SJCRH30 (cell line): Measurements from ENCODE around the gene CDH4. TPM values are rescaled to one million over a fixed set of nuclear protein-coding genes. Genes with fewer than 3 reads are reported as not detected.
"Not testable (repeated sequence)": the region's sequence is repeated elsewhere in the genome, so short reads cannot be mapped to it uniquely, and the experiment has no call there.

ENCODE experiments used
- DNase-seq, 2 experiments: peaks; one replicate each; pipeline ENCODE4 v3.0.0-alpha.2; 2015 to 2020
- H3K27ac ChIP-seq: fragments of 250-450 bp; sonication (Bioruptor Pico); 2 replicates; pipeline ENCODE4 v1.5.1; 2020; ENCODE audit warnings: mild to moderate bottlenecking, moderate library complexity
- H3K27me3 ChIP-seq: fragments of 250-450 bp; sonication (Bioruptor Pico); 2 replicates; pipeline ENCODE4 v1.5.1; 2020; ENCODE audit warnings: mild to moderate bottlenecking, moderate library complexity
- H3K36me3 ChIP-seq: fragments of 250-450 bp; sonication (Bioruptor Pico); 2 replicates; pipeline ENCODE4 v1.5.1; 2020; ENCODE audit warnings: mild to moderate bottlenecking, moderate library complexity
- H3K4me1 ChIP-seq: fragments of 250-450 bp; sonication (Bioruptor Pico); 2 replicates; pipeline ENCODE4 v1.5.1; 2020; ENCODE audit warnings: mild to moderate bottlenecking, moderate library complexity
- H3K4me3 ChIP-seq: fragments of 250-450 bp; sonication (Bioruptor Pico); 2 replicates; pipeline ENCODE4 v1.5.1; 2020; ENCODE audit warnings: mild to moderate bottlenecking, moderate library complexity
- H3K9me3 ChIP-seq: fragments of 250-450 bp; sonication (Bioruptor Pico); replicated peaks from 2 replicates; pipeline ENCODE4 v1.5.1; 2020; ENCODE audit warnings: mild to moderate bottlenecking, moderate library complexity
- total RNA-seq: library from RNA; depleted of rRNA; stranded (reverse); fragments of >200 nt; shearing (Covaris generic); gene quantifications from 2 replicates; pipeline ENCODE4 v1.2.3, GENCODE V29; 2014

CDH4 gene
- total RNA-seq, 1 experiment from 2014 or later = 0.06 TPM

DNA sequence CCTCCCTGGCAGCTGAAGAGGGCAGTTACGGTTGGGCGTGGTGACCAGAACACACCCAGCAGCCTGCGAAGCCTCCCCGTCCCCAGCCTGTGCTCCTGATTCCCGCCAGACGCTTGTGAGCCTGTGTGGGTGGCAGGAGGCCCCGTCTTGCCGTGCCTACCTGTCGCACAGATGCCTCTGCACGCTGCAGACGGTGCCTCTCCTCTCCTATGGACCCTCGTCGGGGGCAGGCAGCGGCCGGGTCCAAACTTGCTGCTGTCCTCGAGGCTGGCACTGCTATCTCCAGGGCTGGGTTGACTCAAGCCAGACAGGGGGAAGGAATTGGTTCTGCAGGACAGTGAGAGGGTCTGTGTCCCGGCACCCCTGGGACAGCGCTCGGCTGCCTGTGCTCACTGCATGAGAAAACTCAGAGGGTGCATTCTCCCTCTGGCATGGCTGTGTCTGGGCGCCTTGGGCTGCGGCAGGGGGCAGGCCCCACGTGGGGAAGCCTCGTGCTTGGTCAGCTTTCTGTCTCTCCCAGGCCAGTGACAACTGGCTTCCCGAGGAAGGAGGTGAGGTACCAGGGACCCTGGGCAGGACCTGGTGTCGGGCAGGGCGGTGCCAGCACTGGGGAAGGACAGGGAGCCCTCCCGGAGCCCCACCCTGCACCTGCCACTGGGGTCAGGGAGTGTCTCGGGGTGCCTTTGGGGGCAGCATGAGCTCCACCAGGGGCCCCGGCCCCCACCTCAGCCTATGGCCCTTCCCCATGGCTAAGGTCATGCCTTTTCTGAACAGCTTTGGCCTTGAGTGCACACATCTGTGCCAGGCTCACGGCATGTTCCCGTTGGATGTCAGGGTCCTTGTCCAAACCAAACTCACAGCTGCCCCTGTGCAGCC is 686.1 kb downstream of the CDH4 start:
- no peaks in the 10 kb centered on the region for H3K4me1 ChIP-seq
- H3K9me3 ChIP-seq = no peaks in the 10 kb centered on the region
- peaks cover 22% of the 10 kb centered on the region; the same call in 1 of the 2 replicates for H3K27me3 ChIP-seq
- H3K36me3 ChIP-seq = no peaks in the 10 kb centered on the region
- no peak overlapping the region for H3K27ac ChIP-seq
- H3K4me3 ChIP-seq = no peak overlapping the region
- no peak for DNase-seq

DNA sequence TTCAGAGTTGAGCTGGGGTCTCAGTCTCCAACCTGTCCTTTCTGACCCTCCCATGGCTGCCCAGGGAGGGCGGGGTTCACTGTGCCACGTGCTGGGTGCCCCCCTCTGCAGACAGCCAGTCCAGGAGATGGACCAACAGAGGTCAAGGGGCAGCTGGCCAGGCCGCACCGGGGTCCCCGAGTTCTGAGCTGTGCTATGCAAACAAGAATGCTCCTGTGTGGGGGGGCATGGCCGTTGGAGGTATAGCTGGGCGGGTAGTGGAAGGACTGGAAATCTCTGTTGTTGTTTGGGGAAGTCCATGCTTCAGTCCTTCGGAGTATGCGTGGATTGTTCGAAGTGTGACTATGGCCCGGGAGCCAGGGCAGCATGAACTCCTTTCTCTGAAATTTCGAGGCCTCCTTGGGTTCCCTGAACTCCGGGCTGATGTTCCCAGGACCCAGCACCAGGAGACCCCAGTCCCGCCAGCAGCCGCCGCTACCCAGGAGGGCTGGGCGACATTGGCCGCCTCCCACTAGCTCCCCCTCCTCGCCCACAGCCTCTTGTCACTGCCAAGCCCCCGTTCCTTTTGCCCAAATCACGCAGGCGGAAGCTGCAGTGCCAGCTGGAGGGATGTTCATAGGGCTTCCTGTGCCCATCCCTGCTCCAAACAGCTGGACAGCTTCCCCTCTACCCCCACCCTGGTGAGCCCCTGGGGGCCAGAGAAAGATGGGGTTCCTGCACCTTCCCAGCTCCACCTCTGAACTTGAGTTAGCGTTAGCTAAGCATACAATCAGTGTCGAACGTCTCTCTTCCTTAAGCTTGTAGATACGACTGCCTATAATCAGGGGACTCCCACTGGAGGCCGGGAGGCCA is 687.0 kb downstream of the CDH4 start:
- no peak overlapping the region for H3K4me3 ChIP-seq
- H3K36me3 ChIP-seq = no peaks in the 10 kb centered on the region
- DNase-seq = no peak
- H3K9me3 ChIP-seq = no peaks in the 10 kb centered on the region
- no peak overlapping the region for H3K27ac ChIP-seq
- no peaks in the 10 kb centered on the region for H3K4me1 ChIP-seq
- H3K27me3 ChIP-seq = peaks cover 22% of the 10 kb centered on the region; the same call in 1 of the 2 replicates

DNA sequence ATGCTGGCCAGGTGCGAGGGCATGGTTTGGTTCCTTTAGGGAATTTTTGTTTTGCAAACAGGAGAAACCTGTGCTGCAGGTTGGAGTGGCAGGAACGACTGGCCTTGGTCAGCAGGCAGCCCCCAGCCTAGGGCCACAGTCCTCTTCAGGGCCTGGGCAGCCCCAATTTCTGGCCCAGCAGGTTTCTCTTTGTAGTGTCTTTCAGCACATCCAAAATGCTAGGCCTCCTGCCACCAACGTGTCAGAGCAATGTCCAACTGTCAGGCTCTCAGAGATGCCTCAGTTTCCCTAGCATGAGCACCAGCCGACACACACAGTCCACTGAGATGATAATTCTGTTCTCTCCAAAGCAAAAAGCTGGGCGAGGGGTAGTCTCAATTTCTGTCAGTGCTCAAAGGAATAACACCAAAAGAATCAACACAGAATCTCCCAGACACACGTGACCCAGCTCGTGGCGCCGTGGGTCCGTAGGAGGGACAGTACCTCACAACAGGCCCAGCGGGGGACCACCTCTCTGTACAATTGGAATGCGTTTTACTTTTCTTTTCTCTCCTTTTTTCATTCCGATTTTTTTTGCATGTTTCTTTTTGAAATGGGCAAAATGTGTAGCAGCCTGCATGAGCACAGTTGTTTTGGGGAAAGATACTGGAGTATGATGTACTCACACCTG is 687.8 kb downstream of the CDH4 start:
- peaks cover 22% of the 10 kb centered on the region; the same call in 1 of the 2 replicates for H3K27me3 ChIP-seq
- H3K9me3 ChIP-seq = no peaks in the 10 kb centered on the region
- no peak for DNase-seq
- H3K36me3 ChIP-seq = no peaks in the 10 kb centered on the region
- no peak overlapping the region for H3K27ac ChIP-seq
- no peaks in the 10 kb centered on the region for H3K4me1 ChIP-seq
- H3K4me3 ChIP-seq = no peak overlapping the region

DNA sequence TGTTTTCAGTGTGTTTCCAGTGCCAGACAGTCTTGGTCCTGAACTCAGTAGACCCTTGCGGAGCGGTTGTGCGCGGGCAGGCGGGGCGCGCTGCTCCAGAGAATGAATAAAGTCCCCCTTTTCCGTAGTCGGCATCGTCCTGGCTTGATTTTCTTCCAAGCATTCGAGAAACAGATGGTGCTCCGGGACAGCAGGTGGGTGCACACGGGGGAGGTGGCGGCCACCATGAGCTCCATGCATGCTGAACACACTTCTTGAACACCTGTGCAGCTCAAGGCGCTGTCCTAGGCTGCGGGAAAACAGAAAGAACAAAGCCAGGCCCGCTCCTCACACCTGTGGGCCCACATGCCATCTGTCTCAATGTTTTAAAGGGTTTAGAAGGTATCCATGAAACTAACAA is 688.4 kb downstream of the CDH4 start:
- Histone ChIP-seq H3K36me3 (no peaks in the 10 kb centered on the region), H3K4me3 (no peak overlapping the region), H3K4me1 (no peaks in the 10 kb centered on the region), H3K27me3 (peaks cover 22% of the 10 kb centered on the region; the same call in 1 of the 2 replicates), H3K27ac (no peak overlapping the region), H3K9me3 (no peaks in the 10 kb centered on the region)
- no peak for DNase-seq

- Histone ChIP-seq H3K27ac (no peak overlapping the region), H3K36me3 (no peaks in the 10 kb centered on the region)
- no peak for DNase-seq
These were observed 689.1 kb downstream of the CDH4 start for GRCh38 chr20:61940976-61941720.

DNA sequence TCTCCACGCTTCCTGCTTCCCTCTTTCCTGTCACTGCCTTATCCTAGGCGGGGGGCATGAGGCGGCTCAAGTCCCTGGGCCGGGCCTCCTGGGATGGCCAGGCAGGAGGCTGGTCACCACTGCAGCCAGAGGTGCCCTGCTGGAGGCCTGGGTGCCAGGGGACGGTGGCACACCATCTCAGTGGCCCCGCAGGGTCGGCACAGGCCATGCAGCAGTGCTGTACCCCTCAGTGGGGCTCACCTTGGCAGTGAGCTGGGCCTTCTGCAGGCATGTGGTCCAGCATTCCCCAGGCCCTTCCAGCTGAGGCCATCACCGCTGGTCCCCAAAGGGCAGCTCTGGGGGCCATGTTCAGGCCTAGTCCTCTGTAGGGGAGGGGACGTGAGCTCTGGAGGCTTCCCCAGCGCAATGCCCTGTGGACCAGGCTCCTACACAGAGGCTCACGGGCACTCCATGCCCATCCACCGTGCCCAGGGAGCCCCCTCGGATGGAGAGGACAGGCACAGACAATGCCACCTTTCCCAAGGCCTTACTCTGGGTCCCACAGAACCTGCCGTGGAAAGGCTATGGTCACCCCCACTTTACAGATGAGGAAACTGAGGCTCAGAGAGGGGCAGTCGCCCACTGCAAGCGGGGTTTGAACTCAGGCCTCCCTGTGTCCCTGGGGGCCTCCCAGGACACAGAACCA is 689.8 kb downstream of the CDH4 start:
- Histone ChIP-seq H3K4me1 (no peaks in the 10 kb centered on the region), H3K9me3 (no peaks in the 10 kb centered on the region), H3K27ac (no peak overlapping the region), H3K27me3 (peaks cover 22% of the 10 kb centered on the region; the same call in 1 of the 2 replicates), H3K36me3 (no peaks in the 10 kb centered on the region), H3K4me3 (no peak overlapping the region)
- DNase-seq = no peak

More at GRCh38 chr20:61940976-61941720, 689.1 kb downstream of the CDH4 start:
- no peaks in the 10 kb centered on the region for H3K9me3 ChIP-seq
- peaks cover 22% of the 10 kb centered on the region; the same call in 1 of the 2 replicates for H3K27me3 ChIP-seq
- H3K4me1 ChIP-seq = no peaks in the 10 kb centered on the region
- H3K4me3 ChIP-seq = no peak overlapping the region

GRCh38 chr20:61942526-61942925 is 690.5 kb downstream of the CDH4 start:
- Histone ChIP-seq H3K4me3 (no peak overlapping the region), H3K36me3 (no peaks in the 10 kb centered on the region), H3K27ac (no peak overlapping the region), H3K9me3 (no peaks in the 10 kb centered on the region), H3K4me1 (no peaks in the 10 kb centered on the region), H3K27me3 (peaks cover 20% of the 10 kb centered on the region; the same call in 1 of the 2 replicates)
- no peak for DNase-seq

DNA sequence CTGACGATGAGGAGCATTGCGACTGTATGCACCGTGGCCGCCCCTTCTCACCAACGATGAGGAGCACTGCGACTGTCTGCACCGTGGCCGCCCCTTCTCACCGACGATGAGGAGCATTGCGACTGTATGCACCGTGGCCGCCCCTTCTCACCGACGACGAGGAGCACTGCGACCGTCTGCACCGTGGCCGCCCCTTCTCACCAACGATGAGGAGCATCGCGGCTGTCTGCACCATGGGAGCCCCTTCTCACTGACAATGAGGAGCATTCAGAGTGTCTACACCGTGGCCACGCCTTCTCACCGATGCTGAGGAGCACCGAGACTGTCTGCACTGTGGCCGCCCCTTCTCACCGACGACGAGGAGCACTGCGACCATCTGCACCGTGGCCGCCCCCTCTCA is 692.9 kb downstream of the CDH4 start:
- not testable (repeated sequence) for H3K27me3 ChIP-seq, H3K27ac ChIP-seq, DNase-seq, H3K36me3 ChIP-seq, H3K4me1 ChIP-seq, H3K9me3 ChIP-seq, H3K4me3 ChIP-seq

GRCh38 chr20:61945495-61945894 is 693.4 kb downstream of the CDH4 start:
- not testable (repeated sequence) for H3K27ac ChIP-seq, H3K36me3 ChIP-seq, H3K4me1 ChIP-seq, H3K27me3 ChIP-seq, H3K4me3 ChIP-seq, DNase-seq, H3K9me3 ChIP-seq

DNA sequence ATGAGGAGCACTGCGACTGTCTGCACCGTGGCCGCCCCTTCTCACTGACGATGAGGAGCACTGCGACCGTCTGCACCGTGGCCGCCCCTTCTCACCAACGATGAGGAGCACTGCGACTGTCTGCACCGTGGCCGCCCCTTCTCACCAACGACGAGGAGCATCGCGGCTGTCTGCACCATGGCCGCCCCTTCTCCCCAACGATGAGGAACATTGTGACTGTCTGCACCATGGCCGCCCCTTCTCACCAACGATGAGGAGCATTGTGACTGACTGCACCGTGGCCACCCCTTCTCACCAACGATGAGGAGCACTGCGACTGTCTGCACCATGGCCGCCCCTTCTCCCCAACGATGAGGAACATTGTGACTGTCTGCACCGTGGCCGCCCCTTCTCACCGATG is 696.0 kb downstream of the CDH4 start:
- H3K27me3 ChIP-seq, H3K4me1 ChIP-seq, H3K27ac ChIP-seq, DNase-seq, H3K9me3 ChIP-seq, H3K4me3 ChIP-seq, H3K36me3 ChIP-seq: not testable (repeated sequence)

DNA sequence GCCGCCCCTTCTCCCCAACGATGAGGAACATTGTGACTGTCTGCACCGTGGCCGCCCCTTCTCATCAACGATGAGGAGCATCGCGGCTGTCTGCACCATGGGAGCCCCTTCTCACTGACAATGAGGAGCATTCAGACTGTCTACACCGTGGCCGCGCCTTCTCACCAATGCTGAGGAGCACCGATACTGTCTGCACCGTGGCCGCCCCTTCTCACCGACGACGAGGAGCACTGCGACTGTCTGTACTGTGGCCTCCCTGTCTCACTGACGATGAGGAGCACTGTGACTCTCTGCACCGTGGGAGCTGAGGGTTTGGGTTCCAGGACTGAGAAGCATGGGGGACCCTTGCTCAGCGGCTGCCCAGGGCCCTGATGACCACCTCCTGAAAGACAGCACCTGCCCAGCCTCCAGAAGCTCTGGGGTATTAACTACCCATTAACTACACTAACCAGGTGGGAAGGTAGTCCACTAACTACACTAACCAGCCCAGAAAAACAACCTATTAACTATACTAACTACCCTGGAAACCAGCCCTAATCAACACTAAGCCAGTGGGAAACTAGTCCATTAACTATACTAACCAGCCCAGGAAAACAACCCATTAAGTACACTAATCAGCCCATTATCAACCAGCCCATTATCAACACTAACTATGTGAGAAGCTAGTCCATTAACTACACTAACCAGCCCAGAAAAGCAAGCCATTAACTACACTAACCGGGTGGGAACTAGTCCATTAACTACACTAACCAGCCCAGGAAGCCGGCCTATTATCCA is 696.7 kb downstream of the CDH4 start:
- Histone ChIP-seq H3K27ac (no peak overlapping the region), H3K9me3 (no peaks in the 10 kb centered on the region), H3K36me3 (no peaks in the 10 kb centered on the region), H3K4me3 (no peak overlapping the region), H3K4me1 (no peaks in the 10 kb centered on the region), H3K27me3 (no peaks in the 10 kb centered on the region)
- DNase-seq = no peak

GRCh38 chr20:61949363-61949713 is 697.3 kb downstream of the CDH4 start:
- no peaks in the 10 kb centered on the region for H3K9me3 ChIP-seq
- H3K4me1 ChIP-seq = no peaks in the 10 kb centered on the region
- no peaks in the 10 kb centered on the region for H3K36me3 ChIP-seq
- no peak for DNase-seq
- H3K27me3 ChIP-seq = no peaks in the 10 kb centered on the region
- H3K27ac ChIP-seq = no peak overlapping the region
- no peak overlapping the region for H3K4me3 ChIP-seq
